Ecto neural progenitor cell (in vitro differentiated cells): ENCODE data around the gene CENPP.
"Not testable (repeated sequence)": the region's sequence is repeated elsewhere in the genome, so short reads cannot be mapped to it uniquely, and the experiment has no call there.

Experiments
- DNase-seq: peaks from one replicate; pipeline ENCODE4 v3.0.0-alpha.2; 2018; ENCODE audit warnings: low spot score

Gene CENPP

DNA sequence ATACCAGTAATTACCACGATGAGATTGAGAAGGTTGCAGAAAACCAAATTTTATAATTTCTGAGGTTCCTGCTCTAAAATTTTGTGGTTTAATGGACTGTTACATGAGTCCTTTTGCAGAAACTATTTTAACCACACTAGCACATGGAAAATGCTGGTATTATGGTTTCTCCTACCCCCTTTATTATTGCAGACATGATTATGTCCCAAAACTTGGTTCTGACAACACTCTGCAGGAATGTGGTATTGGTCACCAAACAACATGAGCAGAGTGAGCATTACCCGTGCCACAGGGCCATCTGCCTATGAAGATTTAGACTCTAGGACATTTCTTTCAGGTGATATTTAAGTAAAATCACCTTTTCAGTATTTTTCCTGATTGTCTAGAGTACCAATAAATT is 212.8 kb downstream of the CENPP start:
- no peak for DNase-seq

DNA sequence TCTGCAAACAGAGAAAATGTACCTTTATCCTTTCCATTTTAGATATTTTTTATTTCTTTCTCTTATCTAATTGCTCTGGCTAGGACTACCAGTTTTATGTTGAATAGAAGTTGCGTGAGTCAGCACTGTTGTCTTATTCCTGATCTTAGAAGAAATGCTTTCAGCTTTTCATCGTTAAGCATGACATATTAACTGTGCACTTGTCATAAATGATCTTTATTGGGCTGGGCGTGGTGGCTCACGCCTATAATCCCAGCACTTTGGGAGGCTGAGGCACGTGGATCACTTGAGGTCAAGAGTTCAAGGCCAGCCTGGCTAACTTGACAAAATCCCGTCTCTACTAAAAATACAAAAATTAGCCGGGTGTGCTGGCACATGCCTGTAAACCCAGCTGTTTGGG is 218.2 kb downstream of the CENPP start:
- DNase-seq = no peak

DNA sequence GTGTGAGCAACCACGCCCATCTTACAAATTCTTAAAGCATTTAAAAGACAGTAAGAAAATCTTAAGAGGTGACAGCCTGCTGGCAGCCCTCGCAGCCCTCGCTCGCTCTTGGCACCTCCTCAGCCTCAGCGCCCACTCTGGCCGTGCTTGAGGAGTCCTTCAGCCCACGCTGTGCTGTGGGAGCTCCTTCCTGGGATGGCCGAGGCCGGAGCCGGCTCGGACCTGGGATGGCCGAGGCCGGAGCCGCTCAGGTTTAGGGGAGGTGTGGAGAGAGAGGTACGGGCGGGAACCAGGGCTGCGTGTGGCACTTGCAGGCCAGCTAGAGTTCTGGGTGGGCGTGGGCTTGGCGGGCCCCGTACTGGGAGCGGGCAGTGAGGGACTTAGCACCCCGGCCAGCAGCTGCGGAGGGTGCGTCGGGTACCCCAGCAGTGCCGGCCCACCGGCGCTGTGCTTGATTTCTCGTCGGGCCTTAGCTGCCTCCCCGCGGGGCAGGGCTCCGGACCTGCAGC is 219.3 kb downstream of the CENPP start:
- DNase-seq = no peak

DNA sequence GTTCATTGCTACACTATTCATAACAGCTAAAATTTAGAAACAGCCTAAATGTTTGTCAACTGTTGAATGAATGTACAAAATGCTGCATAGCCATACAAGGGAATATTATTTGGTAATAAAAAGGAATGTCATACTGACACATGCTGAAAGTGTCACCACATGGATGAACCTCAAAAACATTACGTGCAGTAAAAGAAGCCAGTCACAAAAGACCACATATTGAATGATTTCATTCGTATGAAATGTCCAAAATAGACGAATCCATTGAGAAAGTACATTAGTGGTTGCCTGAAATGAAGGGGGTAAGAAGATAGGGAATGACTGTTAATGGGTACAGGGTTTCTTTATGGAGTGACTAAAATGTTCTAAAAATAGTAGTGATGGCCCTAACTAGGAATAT is 221.6 kb downstream of the CENPP start:
- DNase-seq = no peak

DNA sequence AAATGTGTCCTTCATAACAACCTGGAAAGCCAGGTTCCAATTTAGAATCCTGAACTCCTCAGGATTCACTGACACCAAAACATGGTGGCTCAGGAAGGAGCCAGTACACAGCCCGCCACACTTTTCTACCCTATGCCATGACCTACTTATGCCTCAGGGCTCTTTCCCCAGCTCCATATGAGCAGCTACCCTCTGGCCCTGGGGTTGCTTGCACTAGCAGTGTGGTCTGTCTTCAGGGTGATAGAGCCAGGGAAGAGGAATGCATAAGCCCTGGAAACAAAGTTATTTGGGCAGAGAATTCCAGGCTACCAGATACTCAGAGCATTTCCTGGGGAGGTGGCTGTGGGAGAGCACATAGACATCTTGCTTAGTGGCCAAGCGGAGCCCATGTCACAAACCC is 225.0 kb downstream of the CENPP start:
- DNase-seq = no peak

DNA sequence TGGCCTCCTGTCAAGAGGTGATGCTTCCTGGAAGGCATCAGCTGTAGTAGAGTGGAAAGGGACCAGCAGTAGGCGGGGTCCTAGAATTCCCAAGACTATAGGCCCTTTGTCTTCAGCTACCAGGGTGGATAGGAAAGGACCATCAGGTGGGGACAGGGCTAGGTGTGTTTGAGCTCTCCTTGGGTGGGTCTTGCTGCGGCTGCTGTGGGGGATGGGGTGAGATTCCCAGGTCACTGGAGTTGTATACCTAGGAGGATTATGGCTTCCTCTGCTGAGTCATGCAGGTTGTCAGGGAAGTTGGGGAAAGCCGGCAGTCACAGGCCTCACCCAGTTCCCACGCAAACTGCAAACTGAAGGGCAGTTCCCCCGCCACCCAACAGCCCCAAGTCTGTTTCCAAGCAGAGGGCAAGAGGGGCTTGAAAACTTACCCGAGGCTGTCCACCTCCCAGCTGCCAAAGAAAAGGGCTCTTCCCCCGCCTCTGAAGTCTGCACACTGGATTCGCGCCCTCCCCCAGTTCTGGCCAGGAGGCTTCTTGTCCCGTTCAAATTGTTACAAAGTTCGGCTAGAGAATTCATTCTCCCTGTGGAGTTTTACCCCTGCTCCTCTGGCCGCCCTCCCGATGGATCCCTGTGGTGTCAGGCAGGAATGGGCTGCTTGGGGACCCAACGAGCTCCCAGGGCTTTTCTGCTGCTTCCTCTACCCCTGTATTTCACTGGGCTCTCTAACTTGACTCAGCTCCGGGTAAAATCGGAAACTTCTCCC is 233.0 kb downstream of the CENPP start:
- DNase-seq = no peak

DNA sequence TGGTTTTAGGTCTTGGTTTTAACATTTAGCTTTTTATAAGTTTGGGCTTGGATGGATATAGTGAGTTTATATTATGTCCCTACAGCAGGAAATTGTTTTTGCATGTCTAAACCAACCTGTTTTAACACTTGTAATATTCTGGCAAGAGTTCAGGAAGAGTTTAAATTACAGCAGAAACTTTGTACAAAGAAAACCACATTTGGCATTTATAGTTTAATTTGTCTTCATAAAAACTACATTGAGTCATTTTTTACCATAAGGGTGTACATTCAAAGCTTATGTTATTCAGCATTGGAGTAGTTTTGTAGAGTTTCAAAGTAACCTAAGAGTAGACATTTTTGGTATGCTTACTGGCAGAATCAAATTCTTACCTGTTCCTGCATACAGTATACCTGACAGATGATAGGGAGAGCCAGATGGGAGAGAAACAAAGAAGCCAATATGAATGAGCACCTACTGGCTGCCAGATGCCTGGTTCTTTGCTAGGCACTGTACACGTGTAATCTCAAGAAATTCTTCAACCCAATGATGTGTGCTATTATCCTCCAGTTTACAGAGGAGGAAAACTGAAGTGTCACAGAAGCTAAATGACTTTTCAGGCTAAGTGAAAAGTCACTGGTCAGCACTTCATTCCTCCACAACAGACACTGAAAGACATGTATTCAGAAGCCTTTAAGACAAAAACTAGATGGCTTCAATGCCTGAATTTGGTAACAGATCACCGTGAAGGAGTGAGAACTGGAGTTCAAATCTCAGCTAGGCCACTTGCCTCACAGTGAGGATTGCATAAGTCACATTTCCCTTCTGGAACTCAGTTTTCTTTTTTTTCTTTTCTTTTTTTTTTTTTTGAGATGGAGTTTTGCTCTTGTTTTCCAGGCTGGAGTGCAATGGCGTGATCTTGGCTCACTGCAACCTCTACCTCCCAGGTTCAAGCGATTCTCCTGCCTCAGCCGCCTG is 235.9 kb downstream of the CENPP start:
- DNase-seq = no peak

DNA sequence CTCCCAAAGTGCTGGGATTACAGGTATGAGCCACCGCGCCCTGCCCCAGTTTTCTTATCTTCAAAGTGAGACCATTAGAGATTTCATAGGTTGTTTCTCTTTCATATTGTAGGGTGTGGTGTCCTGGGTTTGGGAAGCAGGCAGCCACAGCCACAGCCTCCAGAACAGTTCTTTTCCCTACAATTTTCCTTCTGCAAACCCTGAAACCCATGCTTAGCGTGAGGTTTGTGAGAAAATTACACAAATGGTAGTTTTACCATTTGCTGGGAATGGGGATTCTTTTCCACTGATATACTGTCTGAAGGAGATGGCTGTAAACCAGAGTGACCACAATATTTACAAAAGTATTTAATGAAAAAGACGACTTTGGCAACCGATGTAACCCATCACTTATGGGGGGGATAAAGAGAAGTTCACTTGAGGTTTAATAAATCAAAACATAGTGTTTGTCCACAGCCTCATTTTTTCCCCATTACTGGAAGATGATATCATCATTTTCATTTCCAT is 236.8 kb downstream of the CENPP start:
- DNase-seq = no peak

DNA sequence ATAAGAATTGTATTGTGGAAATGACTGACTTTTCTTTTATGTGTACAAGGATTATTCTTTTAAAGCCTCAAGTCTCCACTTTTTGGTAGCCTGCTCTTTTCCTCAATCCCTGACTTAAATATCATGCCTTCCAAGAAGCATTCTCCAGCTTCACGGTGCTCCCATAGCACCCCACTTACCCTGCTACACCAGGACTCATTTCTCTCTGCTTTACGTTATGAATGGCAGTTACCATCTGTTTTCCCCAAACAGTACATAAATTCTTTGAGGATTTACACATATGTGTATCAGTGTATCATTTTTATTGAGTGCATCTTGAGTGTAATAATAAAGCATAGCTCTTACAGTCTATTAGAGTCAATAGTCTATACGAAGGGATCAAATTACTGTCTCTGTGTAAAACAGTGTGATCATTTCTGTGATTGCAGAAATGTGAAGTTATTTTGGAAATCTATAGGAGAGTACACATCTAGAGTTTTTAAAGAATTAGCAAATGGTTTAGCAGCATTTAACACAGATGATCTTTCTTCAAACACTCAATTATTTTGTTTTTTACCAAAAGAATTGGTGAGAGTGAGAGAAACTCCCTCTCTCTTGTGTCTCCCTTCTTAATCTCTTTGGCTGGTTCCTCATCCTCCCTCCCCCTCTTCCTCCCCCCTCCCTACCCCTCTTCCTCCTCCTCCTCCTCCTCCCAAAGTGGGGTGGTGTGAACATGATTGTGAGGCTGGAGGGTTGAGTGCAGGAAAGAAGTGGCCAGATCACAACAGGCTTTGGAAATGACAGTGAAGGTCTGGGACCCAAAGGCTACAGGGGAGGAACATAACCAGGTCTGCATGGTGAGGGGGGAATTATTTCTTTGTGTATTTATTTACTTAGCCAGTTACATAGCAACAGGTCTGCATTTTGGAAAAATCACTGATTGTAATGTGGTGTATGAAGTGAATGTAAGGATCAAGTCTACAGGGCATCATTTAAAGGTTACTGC is 237.7 kb downstream of the CENPP start:
- DNase-seq = no peak

DNA sequence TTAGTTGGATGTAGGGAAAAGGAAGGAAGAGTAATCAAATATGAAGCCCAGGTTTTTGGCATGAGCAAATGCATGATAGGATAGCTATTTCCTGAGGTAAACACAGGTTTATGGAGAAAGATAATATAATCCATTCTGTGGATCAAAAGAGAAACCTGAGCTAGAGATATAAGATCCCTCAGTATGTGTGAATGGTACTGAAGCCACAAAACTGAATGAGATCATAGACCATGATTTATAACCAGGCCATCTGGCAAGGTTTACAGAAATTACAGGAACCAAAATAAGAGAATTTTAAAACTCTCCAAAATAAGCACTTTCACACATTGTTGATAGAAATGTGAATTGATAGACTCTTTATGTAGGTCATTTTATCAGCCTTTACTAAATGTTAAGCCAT is 238.8 kb downstream of the CENPP start:
- DNase-seq = no peak

DNA sequence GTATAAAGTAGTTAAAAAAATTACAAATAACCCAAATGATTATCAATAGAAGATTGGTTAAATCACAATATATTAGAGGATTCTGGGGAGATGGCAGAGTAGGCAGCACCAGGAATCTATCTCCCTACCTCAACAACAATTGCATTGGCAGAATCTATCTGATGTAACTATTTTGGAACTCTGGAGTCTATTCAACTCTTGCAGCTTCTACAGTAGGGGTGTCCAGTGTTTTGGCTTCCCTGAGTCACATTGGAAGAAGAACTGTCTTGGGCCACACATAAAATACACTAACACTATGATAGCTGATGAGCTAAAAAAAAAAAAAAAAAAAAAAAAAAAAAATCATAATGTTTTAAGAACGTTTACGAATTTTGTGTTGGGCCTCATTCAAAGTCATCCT is 239.2 kb downstream of the CENPP start:
- DNase-seq = no peak

DNA sequence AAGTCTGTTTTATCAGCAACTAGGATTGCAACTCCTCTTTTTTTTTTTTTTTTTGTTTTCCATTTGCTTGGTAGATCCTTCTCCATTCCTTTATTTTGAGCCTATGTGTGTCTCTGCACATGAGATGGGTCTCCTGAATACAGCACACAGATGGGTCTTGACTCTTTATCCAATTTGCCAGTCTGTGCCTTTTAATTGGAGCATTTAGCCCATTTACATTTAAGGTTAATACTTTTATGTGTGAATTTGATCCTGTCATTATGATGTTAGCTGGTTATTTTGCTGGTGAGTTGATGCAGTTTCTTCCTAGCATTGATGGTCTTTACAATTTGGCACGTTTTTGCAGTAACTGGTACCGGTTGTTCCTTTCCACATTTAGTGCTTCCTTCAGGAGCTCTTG is 246.1 kb downstream of the CENPP start:
- not testable (repeated sequence) for DNase-seq

DNA sequence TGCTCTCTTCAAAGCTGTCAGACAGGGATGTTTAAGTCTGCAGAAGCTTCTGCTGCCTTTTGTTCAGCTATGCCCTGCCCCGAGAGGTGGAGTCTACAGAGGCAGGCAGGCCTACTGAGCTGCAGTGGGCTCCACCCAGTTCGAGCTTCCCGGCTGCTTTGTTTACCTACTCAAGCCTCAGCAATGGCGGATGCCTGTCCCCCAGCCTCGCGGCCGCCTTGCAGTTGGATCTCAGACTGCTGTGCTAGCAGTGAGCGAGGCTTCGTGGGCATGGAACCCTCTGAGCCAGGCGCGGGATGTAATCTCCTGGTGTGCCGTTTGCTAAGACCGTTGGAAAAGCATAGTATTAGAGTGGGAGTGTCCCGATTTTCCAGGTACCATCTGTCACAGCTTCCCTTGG is 247.9 kb downstream of the CENPP start:
- not testable (repeated sequence) for DNase-seq

DNA sequence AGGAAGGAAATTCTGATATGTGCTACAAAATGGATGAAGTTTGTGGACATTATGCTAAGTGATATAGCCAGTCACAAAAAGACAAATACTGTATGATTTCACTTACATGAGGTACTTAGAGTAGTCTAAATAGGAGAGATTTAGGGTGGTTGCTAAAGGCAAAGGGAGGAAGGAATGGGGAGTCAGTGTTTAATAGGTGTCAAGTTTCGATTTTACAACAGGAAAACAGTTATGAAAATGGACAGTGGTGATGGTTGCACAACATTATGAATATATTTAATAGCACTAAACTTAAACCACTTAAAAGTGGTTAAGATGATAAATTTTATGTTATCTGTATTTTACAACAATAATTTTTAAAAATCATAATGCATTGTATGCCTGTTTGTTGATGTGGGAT is 250.4 kb downstream of the CENPP start:
- no peak for DNase-seq

DNA sequence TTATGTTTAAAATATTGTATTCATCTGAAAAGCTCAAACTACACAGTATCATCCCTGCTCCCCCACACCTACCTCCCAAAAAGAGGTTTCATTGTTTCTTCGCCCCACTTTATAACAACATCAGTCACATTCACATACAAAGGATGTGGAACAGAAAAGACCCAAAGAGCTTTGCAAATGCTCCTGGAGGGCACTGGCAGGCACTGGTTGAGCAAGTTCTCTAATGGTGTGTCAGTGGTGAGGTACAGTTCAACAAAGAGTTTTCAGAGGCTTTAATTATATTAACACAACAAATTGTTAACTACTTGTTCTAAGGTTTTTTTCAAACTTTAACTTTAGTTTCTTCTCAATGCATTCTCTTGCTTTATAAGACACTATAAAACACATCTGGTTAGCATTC is 264.2 kb downstream of the CENPP start:
- no peak for DNase-seq

DNA sequence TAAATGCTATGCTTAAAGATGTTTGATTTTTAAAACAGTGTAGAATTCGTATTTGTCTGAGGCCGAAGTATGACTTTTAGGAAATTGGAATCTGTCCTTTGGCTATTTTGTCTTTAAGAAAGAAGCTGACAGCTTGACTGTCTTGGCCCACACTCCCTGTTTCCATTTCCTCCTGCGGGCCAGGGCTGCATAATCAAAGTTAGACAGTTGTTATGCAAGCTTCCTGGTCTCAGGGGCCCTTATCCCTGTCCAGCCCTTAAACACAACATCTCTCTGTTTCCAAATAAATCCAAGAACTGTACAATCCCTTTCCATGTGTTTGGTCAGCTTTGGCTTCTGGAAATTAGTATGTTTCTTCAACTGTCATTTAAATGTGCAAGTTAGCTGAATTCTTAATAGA is 264.6 kb downstream of the CENPP start:
- DNase-seq = no peak

DNA sequence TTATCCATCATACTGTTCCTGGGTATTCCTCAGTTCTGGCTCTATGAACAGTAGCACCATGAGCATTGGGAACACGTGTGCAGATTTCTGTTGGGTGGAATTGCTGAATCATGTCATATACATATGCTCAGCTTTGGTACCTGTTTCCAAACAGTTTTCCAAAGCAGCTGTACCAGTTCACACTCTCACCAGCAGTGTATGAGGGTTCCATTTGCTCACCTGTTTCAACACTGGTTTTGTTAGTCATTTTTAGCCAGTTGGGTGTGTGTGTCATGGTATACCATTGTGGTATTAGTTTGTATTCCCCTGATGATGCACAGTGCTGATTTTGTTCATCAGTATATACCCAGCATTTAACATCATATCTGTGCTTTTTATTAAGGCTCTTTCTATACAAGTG is 266.8 kb downstream of the CENPP start:
- DNase-seq = no peak

DNA sequence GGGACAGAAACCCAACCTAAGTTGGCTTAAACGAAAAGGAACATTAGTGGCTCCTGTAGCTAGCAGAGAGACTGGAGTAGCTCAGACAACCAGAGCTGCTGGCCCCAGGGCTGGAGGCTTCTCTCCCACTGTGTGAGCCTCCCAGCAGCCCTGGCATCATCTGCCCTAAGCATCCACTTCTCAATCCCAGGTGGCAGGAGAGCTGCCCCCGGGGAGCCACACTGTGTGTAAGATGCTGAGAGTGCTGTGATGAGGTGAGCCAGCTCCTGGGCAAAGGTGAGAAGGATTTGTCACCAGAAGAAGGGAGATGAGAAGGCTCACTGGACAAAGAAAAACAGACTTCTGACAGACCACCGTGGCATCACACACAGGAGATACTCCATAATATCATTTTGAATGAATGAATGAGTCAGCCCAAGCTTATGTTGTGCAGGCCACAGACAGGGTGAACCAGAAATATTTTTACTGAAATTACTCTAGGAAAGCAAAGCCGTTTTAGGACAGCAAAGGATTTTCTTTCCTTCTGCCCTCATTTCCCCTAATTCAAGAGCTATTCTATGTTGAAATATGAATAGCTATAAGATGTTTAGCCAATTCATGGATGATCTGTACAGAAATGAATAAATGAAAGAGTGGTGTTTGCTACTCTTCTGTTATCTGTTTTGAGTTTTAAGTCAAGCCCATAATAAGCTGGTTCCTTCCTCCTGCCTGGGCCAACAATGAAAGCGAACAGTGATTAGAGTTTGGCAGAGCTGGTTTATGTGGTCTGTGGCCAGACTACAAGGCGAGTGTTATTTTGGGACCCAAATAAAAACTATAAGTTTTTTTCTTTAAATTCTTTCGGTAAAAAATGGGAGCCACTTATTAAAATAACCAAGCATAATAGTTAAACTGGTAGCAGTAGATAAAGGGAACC is 267.5 kb downstream of the CENPP start:
- no peak for DNase-seq

DNA sequence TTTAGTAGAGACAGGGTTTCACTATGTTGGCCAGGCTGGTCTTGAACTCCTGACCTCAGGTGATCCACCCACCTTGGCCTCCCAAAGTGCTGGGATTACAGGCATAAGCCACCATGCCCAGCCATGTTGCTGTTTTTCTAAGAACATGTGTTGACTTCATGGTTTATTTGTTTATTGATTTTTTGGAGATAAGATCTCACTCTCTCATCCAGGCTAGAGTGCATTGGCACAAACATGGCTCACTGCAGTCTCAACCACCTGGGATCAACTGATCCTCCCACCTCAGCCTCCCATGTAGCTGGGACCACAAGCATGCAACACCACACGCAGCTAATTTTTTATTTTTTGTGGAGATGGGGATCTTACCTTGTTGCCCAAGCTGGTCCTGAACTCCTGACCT is 269.3 kb downstream of the CENPP start:
- not testable (repeated sequence) for DNase-seq

DNA sequence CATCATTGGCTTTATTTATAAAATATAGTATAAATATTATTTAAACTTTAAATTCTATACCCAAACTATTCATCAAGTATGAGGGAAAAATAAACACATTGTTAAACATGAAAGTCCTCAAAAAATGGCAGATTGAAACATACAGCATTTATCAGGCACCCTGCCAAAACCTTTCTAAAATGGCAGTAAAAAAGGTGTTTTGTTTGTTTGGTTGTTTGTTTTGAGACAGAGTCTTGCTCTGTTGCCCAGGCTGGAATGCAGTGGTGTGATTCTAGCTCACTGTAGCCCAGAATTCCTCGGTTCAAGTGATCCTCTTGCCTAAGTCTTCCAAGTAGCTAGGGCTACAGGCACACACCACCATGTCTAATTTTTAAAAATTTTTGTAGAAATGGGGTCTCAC is 270.2 kb downstream of the CENPP start:
- no peak for DNase-seq

DNA sequence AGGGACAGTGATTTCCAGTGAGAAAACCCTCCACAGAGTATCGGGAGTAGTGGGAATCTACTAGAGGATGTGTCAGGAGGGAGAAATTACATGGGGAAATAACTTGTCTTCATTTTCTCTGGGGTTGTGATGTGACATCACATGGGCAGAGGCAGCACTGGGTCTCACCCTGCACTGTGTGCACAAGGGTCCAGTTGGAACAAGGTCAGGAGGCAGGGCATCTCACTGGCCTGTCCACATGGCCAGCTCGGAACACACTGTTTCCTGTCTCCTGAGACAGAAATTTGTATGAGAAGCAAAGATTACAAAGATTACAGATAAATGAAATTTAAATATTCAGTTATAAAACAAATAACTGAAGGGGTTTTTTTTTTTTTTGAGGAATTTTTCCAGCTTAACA is 272.6 kb downstream of the CENPP start:
- DNase-seq = no peak
